ENCODE measurements around the gene CLMP.

- no peak for TF ChIP-seq POLR2A (IDR thresholded peaks at IDR 0.05; ENCODE audit: low read depth, low read length)
- TF ChIP-seq MAX (IDR thresholded peaks at IDR 0.05; ENCODE audit: insufficient read depth, insufficient read length) = no peak
- TF ChIP-seq, protein P1, sequence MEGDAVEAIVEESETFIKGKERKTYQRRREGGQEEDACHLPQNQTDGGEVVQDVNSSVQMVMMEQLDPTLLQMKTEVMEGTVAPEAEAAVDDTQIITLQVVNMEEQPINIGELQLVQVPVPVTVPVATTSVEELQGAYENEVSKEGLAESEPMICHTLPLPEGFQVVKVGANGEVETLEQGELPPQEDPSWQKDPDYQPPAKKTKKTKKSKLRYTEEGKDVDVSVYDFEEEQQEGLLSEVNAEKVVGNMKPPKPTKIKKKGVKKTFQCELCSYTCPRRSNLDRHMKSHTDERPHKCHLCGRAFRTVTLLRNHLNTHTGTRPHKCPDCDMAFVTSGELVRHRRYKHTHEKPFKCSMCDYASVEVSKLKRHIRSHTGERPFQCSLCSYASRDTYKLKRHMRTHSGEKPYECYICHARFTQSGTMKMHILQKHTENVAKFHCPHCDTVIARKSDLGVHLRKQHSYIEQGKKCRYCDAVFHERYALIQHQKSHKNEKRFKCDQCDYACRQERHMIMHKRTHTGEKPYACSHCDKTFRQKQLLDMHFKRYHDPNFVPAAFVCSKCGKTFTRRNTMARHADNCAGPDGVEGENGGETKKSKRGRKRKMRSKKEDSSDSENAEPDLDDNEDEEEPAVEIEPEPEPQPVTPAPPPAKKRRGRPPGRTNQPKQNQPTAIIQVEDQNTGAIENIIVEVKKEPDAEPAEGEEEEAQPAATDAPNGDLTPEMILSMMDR (IDR thresholded peaks at IDR 0.05; ENCODE audit: extremely low read depth in 1 of 2, insufficient read depth in 1 of 2, low read depth in 1 of 2, low read length in 2 of 2) = no peak
- TF ChIP-seq EZH2 (IDR thresholded peaks at IDR 0.05; ENCODE audit: borderline replicate concordance, low read depth, low read length, severe bottlenecking) = no peak
These were observed 49.8 kb downstream of the CLMP start for GRCh38 chr11:123145220-123145619.
